Left cardiac atrium (tissue), 4 donors: ENCODE data around the gene ZBED4. TPM values are rescaled to one million over a fixed set of nuclear protein-coding genes. Genes with fewer than 3 reads are reported as not detected.
"Not testable (repeated sequence)": the region's sequence is repeated elsewhere in the genome, so short reads cannot be mapped to it uniquely, and the experiment has no call there.

ENCODE experiments used
- ATAC-seq, 2 donors: fragments of 200-7000 bp; cut with Tn5 transposase; one replicate each; pipeline ENCODE4 v1.9.1; 2020; ENCODE audit warnings: mild to moderate bottlenecking in 2 of 2, moderate library complexity in 2 of 2
- DNase-seq: peaks from one replicate; pipeline ENCODE4 v3.0.0-alpha.2; 2020
- intact Hi-C, 2 donors: fragments of 100-400 bp; cut with DNase I; formaldehyde crosslinking; loops; one replicate each; pipeline versions ENCODE4 v1.14.1 to v1.15.1; 2022 to 2023
- total RNA-seq, 2 donors: library from RNA; stranded (reverse); fragmentation: NEBNext Ultra II Directional; extraction: Animal tissue kit (Norgen Biotek cat#: 25700); gene quantifications; one replicate each; pipeline ENCODE4 v1.2.1, GENCODE V29; 2021
- donor health status: DM: no; HTN: yes; CAD: no.
- donor health status: DM: no; HTN: yes; CAD: no; lungs with severe emphysema.
- donor health status: DM: yes; HTN: yes; CAD: no.
- donor health status: Dilated cardiomyopathy.

Gene ZBED4
- total RNA-seq, 2 donors from 2014 or later: 4.4 to 6.7 TPM

GRCh38 chr22:49849161-49850020 is 4.3 kb upstream of the ZBED4 start:
- ATAC-seq (no peak), DNase-seq (no peak)
- intact Hi-C loops: no loop called here

GRCh38 chr22:49850021-49850911 is 3.4 kb upstream of the ZBED4 start:
- intact Hi-C loops: no loop called here
- ATAC-seq: no peak
- no peak for DNase-seq

- DNase-seq (no peak), ATAC-seq (no peak)
- intact Hi-C loops: no loop called here
Observed at GRCh38 chr22:49850959-49851802, 2.5 kb upstream of the ZBED4 start.

- ATAC-seq, DNase-seq, intact Hi-C loops: not testable (repeated sequence)
Observed at GRCh38 chr22:49852568-49852897, 1.1 kb upstream of the ZBED4 start.

GRCh38 chr22:49853981-49854831 is 562 bp downstream of the ZBED4 start:
- ATAC-seq (no peak), DNase-seq (peak; percentile 55)
- intact Hi-C loops: no loop called here

- ATAC-seq: no peak
- no peak for DNase-seq
- intact Hi-C loops: loop anchor here in 1 of 2 donors (5.0 kb wide), 1 partner anchor 62 kb away; the partner anchor contains the start of genes ALG12 and CRELD2
Observed at GRCh38 chr22:49855251-49855911, 1.7 kb downstream of the ZBED4 start.

GRCh38 chr22:49856343-49856742 is 2.7 kb downstream of the ZBED4 start:
- intact Hi-C loops: loop anchor here in 1 of 2 donors (5.0 kb wide), 1 partner anchor 61 kb away; the partner anchor contains the start of genes ALG12 and CRELD2
- DNase-seq (no peak), ATAC-seq (no peak)

- ATAC-seq (no peak), DNase-seq (no peak)
- intact Hi-C loops: loop anchor here in 1 of 2 donors (5.0 kb wide), 1 partner anchor 60 kb away; the partner anchor contains the start of genes ALG12 and CRELD2
Observed at GRCh38 chr22:49856766-49857618, 3.3 kb downstream of the ZBED4 start.

GRCh38 chr22:49858827-49859226 is 5.2 kb downstream of the ZBED4 start:
- ATAC-seq (no peak), DNase-seq (no peak)
- intact Hi-C loops: loop anchor here in 1 of 2 donors (5.0 kb wide), 1 partner anchor 58 kb away; the partner anchor contains the start of genes ALG12 and CRELD2

GRCh38 chr22:49861642-49862495 is 8.2 kb downstream of the ZBED4 start:
- intact Hi-C loops: no loop called here
- ATAC-seq (peak; percentile 5 to 38), DNase-seq (no peak)

- DNase-seq (no peak), ATAC-seq (peak; percentile 50 to 74)
- intact Hi-C loops: no loop called here
Observed at GRCh38 chr22:49862496-49862776, 8.8 kb downstream of the ZBED4 start.

- intact Hi-C loops: no loop called here
- ATAC-seq (no peak), DNase-seq (no peak)
Observed at GRCh38 chr22:49863931-49864330, 10.3 kb downstream of the ZBED4 start.

GRCh38 chr22:49865156-49865555 is 11.5 kb downstream of the ZBED4 start:
- intact Hi-C loops: no loop called here
- DNase-seq (no peak), ATAC-seq (no peak)

- ATAC-seq: no peak
Observed at GRCh38 chr22:49866134-49866533, 12.5 kb downstream of the ZBED4 start.

GRCh38 chr22:49866646-49867045 is 13.0 kb downstream of the ZBED4 start:
- intact Hi-C loops: no loop called here
- DNase-seq (no peak), ATAC-seq (no peak)

More at GRCh38 chr22:49866134-49866533, 12.5 kb downstream of the ZBED4 start:
- DNase-seq: no peak
- intact Hi-C loops: no loop called here
